Measurements from ENCODE around the gene LRRFIP1. TPM values are rescaled to one million over a fixed set of nuclear protein-coding genes. Genes with fewer than 3 reads are reported as not detected.

The LRRFIP1 gene
- total and polyA plus RNA-seq, 9 donors: 27.4 to 71.1 (median 56.1) TPM

DNA sequence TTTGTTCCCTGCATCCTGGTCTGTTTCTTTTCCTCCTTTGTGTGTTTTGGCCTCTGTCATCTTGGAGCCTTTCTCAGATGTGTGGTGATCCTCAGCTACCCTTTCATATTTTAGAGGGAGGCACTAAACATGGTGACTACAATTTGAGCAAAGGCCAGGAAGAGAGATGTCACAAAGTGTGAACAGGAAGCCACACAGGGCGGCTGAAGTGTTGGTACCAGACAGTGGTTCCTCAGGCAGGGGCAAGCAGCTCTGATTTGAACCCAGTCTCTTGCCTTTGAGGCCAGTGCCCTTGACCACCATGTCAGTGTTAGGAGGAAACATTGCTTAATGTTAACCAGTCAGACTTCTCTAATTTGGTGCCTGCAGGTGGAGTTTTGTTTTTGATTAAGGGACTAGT, 9.2 kb downstream of the LRRFIP1 start:
- Histone ChIP-seq H3K36me3 (no peaks in the 10 kb centered on the region), H3K4me1 (ENCODE audit: insufficient read depth) (peaks cover 8% of the 10 kb centered on the region), H3K27ac (no peak overlapping the region), H3K4me3 (no peak overlapping the region), H3K9me3 (no peaks in the 10 kb centered on the region), H3K27me3 (no peaks in the 10 kb centered on the region)
- no peak for DNase-seq
- intact Hi-C loops (cut with DNase I): no loop called here
- WGBS, 3 donors: 86 to 94% (median 92%) methylated on average over 1 of the region's 1 CpG
- no peak for TF ChIP-seq EP300 (IDR thresholded peaks at IDR 0.05)
- TF ChIP-seq POLR2A (IDR thresholded peaks at IDR 0.05): no peak
- no peak for TF ChIP-seq CTCF (IDR thresholded peaks at IDR 0.05)

DNA sequence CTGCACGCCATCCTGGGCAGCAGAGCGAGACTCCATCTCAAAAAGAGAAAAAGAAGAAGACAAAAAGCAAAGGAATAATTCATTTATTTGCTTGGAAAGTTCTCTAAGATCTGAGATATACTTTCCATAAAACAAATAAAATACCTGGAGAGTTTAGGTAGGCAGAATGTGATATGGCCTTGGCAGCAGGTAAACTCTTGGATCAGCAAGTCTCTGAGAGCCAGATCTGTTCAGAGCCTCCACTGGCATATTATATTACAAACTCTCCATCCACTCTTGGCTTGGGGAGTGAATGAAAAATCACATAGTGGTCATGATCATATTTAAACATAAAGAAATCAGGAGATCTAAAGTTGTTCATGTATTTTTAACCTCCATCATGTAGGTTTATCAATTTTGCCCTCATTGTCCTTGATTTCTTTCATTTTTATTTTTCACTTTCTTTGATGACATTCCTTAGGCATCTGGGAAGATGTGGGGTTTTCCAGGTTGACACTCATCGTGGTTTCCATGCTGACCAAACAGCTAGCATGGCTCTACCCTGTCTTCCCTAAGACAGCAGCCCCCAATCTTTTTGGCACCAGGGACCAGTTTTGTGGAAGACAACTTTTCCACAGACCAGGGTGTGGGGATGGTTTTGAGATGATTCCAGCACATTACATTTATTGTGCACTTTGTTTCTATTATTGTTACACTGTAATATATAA, 10.2 kb downstream of the LRRFIP1 start:
- intact Hi-C loops (cut with DNase I): no loop called here
- Histone ChIP-seq H3K27me3 (no peaks in the 10 kb centered on the region), H3K4me1 (ENCODE audit: insufficient read depth) (peaks cover 8% of the 10 kb centered on the region), H3K4me3 (no peak overlapping the region), H3K9me3 (no peaks in the 10 kb centered on the region), H3K27ac (no peak overlapping the region), H3K36me3 (no peaks in the 10 kb centered on the region)
- no peak for DNase-seq
- TF ChIP-seq CTCF (IDR thresholded peaks at IDR 0.05) (no peak), POLR2A (IDR thresholded peaks at IDR 0.05) (no peak), EP300 (IDR thresholded peaks at IDR 0.05) (no peak)
- WGBS, 3 donors: 79 to 93% (median 80%) methylated on average over 3 of the region's 3 CpGs

DNA sequence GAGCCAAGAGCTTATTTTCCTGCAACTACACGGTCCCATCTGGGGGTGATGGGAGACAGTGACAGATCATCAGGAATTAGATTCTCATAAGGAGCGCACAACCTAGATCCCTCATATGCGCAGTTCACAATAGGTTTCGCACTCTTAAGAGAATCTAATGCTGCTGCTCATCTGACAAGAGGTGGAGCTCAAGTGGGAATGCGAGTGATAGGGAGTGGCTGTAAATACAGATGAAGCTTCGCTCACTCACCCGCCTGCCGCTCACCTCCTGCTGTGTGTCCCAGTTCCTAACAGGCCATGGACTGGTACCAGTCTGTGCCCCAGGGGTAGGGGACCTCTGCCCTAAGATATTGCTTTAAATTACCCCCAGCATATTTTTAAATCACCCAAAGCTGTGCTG, 10.8 kb downstream of the LRRFIP1 start:
- peaks cover 4% of the 10 kb centered on the region for H3K4me1 ChIP-seq (ENCODE audit: insufficient read depth)
- TF ChIP-seq EP300 (IDR thresholded peaks at IDR 0.05) (no peak), CTCF (IDR thresholded peaks at IDR 0.05) (no peak), POLR2A (IDR thresholded peaks at IDR 0.05) (no peak)
- no peaks in the 10 kb centered on the region for H3K27me3 ChIP-seq
- H3K4me3 ChIP-seq: no peak overlapping the region
- H3K27ac ChIP-seq: no peak overlapping the region
- no peaks in the 10 kb centered on the region for H3K36me3 ChIP-seq
- no peaks in the 10 kb centered on the region for H3K9me3 ChIP-seq
- intact Hi-C loops (cut with DNase I): no loop called here
- no peak for DNase-seq
- 90 to 97% (median 92%) methylated on average over 8 of the region's 8 CpGs for WGBS, 3 donors

GRCh38 chr2:237639052-237639835, 11.9 kb downstream of the LRRFIP1 start:
- Histone ChIP-seq H3K27ac (no peak overlapping the region), H3K9me3 (no peaks in the 10 kb centered on the region), H3K4me1 (ENCODE audit: insufficient read depth) (no peaks in the 10 kb centered on the region), H3K36me3 (no peaks in the 10 kb centered on the region), H3K27me3 (no peaks in the 10 kb centered on the region), H3K4me3 (no peak overlapping the region)
- 78 to 83% (median 81%) methylated on average over 11 of the region's 11 CpGs for WGBS, 3 donors
- no peak for TF ChIP-seq CTCF (IDR thresholded peaks at IDR 0.05)
- no peak for TF ChIP-seq EP300 (IDR thresholded peaks at IDR 0.05)
- no peak for TF ChIP-seq POLR2A (IDR thresholded peaks at IDR 0.05)
- intact Hi-C loops (cut with DNase I): no loop called here
- DNase-seq: no peak

Measured in ovary (tissue), 9 donors.